Peyer's patch (tissue), 4 donors: Measurements from ENCODE around the gene CHTOP.

Experiments used
- POLR2A ChIP-seq, 2 donors: fragments of 450-650 bp; IDR thresholded peaks; one replicate each; pipeline ENCODE4 v1.5.1; 2017; ENCODE audit warnings: antibody characterized with exemption in 2 of 2, mild to moderate bottlenecking in 2 of 2, moderate library complexity in 2 of 2
- TF ChIP-seq, protein P1 (sequence below), 6 experiments: fragments of 450-650 bp in 4 of 6; fragments of 200-600 bp in 2 of 6; sonication (generic) in 1 of 6; IDR thresholded peaks; one replicate each; pipeline ENCODE4 v1.5.1; 2017 to 2019; ENCODE audit warnings: antibody characterized with exemption in 6 of 6, mild to moderate bottlenecking in 3 of 6, moderate library complexity in 1 of 6

DNA sequence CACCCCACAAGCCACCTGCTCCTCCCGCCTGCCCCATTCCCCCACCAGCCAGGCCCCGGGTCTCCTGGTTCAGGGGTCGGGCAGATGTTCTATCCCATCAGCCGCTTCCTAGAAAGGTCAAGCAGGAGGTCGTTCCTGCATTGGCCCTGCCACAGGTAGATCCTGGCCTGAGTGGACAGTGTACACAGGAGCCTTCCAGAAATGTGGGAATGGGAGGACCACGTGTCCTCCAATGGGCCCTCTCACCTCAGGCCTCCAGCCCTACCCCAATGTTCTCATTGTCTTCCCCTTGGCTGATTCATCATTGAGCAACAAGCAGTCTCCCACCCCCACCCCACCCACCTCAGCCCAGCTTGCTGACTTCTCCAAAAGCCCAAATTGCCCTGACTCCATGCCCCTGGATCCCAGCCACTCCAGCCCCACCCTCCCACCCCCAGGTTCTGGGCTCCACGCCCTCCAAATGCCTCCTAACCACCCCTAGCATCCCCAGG is 23.0 kb upstream of the CHTOP start:
- TF ChIP-seq POLR2A (IDR thresholded peaks at IDR 0.05) = no peak
- TF ChIP-seq, protein P1, sequence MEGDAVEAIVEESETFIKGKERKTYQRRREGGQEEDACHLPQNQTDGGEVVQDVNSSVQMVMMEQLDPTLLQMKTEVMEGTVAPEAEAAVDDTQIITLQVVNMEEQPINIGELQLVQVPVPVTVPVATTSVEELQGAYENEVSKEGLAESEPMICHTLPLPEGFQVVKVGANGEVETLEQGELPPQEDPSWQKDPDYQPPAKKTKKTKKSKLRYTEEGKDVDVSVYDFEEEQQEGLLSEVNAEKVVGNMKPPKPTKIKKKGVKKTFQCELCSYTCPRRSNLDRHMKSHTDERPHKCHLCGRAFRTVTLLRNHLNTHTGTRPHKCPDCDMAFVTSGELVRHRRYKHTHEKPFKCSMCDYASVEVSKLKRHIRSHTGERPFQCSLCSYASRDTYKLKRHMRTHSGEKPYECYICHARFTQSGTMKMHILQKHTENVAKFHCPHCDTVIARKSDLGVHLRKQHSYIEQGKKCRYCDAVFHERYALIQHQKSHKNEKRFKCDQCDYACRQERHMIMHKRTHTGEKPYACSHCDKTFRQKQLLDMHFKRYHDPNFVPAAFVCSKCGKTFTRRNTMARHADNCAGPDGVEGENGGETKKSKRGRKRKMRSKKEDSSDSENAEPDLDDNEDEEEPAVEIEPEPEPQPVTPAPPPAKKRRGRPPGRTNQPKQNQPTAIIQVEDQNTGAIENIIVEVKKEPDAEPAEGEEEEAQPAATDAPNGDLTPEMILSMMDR (IDR thresholded peaks at IDR 0.05) = no peak
